GM19043 (cell line): ENCODE results near the gene UBXN11.
"Not testable (repeated sequence)": the region's sequence is repeated elsewhere in the genome, so short reads cannot be mapped to it uniquely, and the experiment has no call there.

Experiments
- ATAC-seq: cut with Tn5 transposase; IDR thresholded peaks from one replicate; pipeline ENCODE4 v1.9.1; 2021; ENCODE audit warnings: low read depth; ENCODE audit not compliant: unreplicated experiment

The UBXN11 gene

DNA sequence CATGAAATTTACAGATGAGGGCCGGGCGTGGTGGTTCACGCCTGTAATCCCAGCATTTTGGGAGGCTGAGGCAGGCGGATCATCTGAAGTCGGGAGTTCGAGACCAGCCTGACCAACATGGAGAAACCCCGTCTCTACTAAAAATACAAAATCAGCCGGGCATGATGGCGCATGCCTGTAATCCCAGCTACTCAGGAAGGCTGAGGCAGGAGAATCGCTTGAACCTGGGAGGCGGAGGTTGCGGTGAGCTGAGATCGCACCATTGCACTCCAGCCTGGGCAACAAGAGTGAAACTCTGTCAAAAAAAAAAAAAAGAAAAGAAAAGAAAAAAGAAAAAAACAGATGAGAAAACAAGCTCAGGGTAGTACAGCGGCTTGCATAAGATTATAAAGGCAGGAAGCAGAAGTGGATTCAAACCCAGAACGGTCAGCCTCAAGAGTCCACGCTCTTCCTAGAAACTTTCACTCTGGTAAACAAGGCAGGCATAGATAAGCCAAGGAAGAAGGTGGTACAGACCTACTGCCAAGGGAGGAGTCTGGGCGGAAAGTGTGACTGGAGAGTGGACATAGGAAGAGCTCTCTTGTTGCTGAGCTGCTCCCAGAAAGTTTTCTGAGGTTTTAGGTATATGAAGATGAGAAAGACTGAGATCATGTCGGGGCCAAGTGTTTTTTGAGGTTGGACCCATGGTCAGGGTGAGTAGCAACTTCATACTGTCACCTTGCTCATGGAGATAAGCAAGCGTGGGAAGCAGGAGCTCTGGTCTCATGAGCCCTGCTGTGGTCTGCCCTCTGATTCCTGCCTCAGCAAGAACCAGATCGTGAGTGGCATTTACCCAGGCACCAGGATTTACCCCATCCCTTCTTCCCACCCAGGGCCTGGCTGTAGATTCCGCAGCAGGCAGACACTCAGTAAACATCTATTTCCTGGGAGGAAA is 1.8 kb upstream of the UBXN11 start:
- ATAC-seq: not testable (repeated sequence)

DNA sequence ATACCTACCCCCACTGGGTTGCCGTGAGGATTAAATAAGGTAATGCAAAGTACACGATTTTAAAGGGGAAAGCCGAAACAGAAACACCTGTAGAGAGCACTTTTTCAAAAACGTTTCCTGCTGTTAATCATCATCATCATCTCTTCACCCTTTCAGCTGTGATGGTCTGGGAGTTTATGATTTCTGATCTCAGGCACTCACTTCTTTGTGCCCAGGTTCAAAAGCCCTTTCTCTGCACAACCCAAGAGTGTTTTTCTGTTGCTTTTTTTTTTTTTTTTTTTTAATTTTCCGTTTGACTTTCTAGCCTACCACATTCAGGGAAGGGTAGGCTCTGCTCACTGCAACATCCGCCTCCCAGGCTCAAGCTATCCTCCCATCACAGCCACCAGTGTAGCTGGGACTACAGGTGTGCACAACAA is 936 bp upstream of the UBXN11 start:
- ATAC-seq: no peak

DNA sequence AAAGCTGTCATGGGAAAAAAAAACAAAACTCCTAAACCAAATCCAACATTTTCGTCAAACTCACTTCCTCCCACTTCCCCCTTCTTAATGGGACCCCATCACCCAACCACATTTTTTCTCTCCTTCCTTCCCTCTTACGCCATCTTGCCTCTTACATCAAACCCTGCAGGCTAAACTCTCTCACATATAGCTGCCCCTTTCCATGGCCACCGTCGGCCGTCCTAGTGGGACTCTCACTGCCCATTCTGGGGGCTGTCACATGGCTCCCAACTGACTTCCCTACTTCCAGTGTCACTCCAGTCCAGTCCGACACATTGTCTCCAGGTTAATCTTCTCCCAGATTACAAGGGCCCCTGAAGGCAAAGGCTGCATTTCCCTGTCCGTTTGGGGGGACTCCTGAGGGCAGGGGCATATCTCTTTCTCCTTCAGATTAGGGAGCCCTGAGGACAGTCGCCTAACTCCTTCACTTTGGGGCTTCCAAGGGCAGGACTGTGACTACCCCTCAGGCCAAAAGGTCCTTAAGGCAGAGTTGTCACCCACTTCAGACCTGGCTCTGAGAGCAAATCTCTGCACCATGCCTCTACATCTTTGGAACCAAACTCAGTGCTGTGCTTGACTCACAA is 658 bp downstream of the UBXN11 start:
- ATAC-seq: no peak

DNA sequence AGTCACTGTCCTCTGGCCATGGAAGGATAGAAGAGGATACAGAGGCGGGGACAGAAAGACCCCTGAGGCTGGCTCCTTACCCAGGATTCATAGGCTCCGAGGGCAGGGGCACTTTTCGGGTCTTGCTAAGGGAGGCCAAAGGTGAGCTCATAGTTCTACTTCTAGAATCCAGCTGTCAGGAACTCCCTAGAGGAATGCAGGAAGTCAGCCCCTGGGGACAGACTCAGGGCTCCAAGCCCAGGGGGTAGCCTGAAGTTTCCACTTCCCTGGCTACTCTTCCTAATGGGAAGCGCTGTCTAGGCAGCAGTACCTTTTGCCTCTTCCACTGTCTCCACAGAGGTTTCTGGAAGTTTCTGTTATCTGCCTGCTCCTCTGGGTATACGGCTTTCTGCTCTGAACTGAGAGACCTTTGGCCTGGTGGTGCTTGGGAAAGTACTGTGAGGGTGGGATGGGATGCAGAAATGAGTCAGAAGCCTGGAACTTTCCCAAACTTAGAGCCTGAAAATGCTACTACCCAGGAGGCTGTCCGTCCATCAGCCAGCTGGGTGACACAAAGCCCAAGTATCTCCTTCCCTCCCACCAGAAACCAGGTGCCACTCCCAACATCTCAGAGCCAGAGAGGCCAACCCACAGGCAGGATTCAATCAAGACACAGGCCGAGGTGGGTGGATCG is 3.6 kb downstream of the UBXN11 start:
- no peak for ATAC-seq

DNA sequence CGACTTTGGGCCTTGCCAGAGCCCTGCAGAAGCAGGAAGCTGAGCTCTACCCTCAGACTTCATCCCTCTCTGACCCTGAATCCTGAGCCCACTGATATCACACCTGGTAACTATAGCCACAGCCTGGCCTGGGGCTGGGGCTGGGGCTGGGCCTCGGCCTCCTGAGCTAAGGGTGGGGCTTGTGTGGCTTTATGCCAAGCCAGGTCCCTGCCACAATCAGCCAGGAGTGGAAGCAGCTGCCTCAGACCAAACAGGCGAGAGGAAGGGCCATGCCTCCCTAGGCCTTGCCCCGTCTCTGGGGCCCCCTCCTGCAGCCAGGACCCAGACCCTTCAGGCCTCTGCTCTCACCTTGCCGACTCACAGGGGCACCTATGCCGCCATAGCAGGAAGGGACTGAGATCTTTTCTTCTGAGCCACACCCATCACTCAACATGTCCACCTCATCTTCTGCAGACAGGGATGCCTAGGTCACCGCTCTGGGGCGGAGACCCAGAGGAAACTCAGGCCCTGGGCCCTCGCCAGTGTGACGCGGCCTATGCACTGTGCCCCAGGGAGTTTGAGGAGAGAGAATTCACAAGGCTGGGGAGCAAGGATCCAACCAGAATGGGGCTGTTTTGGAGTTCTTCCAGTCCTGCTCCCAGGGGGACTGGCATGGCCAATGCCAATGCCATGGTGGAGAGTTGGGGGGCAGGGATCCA is 5.7 kb downstream of the UBXN11 start:
- ATAC-seq: no peak

DNA sequence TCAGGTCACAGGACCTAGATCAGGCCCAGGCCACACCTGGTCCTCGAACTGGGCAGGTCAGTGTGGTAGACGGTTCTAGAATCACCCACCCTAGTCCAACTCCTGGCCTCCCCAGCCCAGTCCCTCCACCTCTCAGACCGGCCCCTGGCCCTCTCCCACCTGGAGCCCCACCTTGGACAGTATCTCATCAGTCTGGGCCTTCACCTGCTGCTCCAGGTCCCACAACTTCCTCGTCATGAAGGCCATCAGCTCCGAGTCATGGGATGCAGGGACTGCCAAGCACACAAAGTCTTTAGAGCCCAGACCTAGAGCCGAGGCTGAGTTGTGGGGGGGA is 8.7 kb downstream of the UBXN11 start:
- no peak for ATAC-seq

DNA sequence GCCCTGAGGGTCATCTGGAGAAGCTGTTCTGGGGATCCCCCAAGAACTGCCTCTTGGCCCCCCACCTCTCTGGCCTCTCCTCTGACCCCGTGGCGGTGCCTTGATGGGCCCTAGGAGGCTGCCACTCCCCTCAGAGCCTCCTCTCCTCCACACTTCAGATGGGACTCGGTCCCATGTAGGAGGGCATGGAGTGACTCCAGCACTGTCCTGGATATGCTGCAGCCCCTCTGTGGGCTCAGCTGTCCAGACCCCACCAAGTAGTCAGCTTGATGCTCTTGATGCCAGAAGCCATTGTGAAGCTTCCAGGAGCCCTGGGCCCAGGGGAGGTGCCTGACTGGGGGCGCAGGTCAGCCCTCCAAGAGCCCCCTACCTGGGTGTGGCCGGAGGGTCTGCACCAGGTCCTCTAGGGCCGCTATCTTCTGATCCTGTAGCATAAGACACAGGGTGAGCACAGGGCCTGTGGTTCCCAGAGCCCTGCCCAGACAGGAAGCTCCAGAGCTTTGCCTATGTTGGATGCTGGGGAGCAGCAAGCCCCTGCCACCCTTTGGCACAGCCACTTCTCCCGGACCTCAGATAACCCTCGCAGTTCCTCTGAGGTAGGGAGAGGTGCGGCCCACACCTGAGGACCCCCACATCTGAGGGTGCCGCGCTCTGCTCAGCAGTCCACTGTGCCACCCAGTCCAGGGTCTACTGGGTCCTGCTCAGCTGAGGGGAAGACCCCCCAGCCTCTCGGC is 9.2 kb downstream of the UBXN11 start:
- no peak for ATAC-seq

DNA sequence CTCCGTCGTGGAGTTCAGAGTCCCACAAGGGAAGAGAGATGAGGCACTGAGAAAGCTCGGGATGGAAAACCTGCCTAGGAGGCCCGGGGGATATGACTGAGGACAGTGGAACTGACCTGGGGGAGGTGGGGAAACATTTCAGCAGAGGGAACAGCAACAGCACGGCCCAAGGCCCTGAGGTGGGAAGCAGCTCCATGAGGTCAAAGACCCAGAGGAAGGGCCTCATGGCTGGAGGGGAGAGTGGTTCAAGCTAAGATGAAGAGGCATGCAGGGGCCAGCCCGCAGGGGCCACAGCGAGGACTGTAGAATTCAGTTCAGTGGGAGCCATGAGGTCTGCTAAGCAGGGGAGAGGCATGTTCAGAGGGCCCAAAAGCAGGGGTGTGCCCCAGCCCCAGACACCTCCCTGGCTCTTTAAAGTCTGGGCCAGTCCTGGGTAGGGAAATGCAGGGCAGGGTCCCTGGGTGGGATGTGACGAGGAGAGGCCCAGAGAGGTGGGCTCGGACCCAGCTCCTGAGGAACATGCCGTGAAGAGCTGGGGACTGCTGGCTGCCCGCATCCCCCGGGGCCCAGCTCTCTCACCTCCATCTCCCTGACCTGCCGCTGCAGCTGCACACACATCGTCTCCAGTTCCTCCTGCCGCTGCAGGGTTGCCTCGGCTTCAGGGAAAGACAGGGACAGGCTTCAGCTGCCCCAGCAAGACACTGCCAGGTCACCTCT is 9.9 kb downstream of the UBXN11 start:
- ATAC-seq: no peak

DNA sequence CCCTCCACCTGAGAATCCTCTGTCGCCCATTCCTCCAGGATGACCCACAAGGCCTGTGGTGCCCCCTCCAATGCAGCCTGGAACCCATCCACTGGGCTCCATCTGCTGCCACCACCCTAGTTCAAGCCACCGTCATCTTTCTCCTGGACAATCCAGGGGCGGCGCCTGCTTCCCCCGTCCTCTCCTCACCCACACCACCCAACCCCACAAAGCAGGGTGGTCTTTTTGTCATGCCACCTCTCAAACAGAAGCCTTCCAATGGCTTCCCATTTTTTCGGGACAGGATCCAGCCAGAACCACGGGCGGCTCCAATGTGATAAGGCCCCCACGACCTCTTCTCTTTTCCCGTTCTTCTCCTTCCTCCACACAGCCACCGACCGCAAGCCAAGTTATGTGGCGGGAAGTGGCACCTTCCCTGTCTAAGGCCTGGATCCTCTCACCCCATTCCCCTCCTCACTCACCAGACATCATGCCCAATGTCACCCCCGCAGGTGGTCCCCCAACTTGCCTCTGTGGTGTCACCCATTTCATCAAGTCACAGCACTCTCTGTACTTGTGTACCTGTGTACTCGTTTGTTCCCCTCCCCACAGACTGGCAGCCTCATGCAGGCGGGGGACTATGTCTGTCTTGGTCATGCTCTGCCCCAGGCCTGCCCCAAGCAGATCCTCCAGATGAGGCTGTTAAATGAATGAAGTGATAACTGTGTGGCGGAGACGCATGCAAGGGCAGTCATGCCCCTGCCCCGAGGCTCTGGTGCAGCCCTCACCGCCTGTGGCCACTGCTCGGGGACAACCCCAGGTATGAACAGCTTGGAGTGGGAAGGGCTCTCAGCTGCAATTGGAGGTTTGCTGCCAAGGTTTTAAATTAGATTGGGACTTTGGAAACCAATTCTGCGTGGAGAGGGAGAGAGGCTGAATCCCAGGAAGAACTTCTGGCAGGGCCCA is 11.0 kb downstream of the UBXN11 start:
- ATAC-seq: no peak

DNA sequence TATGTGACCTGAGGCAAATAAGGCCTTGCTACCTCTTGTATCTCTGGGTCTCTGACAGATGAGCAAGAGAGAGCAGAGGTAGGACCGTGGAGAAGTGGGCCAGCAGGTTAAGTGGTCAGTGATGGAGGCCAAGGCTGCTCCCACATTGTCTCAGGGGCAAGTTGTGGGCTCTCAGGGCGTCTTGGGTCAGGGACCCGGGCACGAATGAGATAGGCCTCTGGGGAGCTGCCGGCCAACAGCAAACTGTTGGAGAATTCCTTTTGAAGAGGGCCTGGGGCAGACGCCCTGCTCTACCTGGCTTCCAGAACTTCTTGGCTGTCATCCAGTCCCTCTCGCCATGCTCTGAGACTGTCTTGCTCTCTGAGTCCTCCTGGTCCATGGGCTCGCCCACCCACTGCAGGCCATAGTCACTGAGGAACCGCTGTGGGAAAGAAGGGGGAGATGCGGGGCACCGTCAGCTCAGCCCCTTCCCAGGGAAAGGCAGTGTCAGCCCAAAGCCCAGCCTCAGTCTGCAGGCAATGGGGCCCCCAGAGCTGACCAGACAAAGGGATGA is 12.4 kb downstream of the UBXN11 start:
- no peak for ATAC-seq

DNA sequence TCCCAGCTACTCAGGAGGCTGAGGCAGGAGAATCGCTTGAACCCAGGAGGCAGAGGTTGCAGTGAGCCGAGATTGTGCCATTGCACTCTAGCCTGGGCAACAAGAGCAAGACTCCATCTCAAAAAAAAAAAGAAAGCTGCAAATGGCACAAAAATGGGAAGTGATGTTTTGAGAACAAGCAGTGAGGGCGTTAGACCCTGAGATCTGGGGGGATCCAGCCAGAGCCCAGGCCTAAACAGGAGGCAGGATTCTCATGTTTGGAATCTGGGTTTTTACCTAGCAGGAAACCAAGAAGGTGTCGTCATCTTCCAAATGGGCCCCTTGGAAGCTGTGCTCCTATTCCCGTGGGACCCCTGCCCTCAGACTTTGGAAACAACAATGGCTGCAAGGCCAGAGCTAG is 13.7 kb downstream of the UBXN11 start:
- not testable (repeated sequence) for ATAC-seq

DNA sequence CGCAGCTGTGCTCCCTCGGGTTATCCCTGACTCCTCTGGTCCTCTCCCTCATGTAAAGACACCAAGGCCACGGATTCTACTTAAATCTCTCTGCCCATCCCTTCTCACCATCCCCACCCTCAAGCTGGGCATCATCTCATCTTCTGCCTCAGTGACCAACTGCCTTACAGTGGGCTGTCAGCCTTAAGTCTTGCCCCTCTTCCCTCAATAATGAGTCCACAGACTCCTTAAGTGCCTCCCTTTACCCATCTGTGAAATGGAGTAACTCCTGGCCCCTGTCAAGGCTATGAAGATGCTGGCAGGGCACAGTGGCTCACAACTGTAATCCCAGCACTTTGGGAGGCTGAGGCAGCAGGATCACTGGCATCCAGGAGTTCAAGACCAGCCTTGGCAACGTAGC is 14.5 kb downstream of the UBXN11 start:
- no peak for ATAC-seq

DNA sequence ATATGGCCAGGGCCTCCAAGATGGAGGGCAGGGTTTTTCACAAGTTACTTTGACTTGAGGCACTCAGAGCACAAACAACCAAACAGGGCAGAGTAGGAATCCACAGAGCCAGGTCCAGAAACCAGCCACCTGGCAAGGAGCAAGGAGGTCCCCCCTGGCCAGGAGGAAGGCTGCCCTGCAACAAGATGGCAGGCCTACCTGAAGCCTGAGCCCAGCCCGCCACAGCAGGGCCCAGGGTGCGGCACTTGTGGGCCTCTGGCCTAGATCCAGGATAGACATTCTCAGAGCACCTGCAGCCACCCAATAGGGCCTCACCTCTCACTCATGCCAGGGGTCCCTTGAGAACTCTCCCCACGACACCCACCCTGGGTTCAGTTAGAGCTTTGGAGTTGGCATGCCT is 15.0 kb downstream of the UBXN11 start:
- ATAC-seq: no peak

DNA sequence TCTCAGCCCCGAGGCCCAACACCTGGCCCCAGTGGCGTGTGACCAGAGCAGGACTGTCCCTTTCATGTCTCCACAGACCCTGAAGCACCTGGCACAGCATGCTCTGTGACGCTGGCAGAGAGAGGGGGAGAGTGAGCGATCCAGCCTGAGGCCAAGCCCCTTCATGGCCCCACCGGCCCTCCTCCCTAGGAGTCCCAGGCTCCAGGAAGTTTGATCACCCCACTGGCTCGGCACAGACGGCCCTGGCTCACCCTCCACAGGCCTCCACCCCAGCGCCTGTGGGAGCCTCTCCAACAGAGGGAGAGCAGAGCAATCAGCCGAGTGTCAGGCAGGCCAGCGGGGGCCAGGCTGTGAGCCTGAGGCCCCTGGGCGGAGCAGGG is 15.6 kb downstream of the UBXN11 start:
- no peak for ATAC-seq

DNA sequence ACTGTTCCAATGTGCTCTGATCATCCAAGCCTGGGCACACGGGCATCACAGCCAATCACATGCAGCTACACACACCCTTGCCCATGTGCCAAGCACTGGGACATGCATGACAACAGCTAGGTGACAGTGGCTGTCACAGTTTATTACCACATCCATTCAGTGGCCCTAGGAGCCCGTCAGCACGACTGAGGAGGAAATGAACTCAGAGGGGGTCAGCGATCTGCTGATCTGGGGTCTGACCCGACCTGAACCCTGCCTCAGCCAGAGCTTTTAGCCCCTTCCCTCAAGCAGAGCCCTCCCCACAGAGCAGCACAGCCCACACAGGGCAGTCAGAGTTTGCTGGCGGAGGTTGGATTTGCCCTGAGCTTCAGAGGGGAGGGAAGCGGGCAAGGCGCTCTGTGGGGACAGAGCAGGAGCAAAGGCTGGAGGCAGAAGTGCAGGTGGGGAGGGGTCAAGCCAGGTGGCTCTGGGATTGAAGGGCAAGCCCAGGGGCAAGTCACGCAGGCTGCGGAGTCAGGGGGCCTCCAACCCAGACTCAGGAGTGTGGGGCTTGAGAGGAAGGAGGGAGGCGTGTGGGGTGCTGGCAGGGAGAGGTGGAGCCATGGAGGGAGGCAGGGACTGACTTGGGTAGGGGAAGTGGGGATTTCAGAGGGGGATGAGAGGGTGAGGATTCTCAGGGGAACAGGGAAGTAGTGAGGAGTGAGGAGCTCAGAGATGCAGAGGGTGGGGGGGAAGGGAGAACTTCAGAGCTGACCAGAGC is 16.1 kb downstream of the UBXN11 start:
- ATAC-seq: no peak

DNA sequence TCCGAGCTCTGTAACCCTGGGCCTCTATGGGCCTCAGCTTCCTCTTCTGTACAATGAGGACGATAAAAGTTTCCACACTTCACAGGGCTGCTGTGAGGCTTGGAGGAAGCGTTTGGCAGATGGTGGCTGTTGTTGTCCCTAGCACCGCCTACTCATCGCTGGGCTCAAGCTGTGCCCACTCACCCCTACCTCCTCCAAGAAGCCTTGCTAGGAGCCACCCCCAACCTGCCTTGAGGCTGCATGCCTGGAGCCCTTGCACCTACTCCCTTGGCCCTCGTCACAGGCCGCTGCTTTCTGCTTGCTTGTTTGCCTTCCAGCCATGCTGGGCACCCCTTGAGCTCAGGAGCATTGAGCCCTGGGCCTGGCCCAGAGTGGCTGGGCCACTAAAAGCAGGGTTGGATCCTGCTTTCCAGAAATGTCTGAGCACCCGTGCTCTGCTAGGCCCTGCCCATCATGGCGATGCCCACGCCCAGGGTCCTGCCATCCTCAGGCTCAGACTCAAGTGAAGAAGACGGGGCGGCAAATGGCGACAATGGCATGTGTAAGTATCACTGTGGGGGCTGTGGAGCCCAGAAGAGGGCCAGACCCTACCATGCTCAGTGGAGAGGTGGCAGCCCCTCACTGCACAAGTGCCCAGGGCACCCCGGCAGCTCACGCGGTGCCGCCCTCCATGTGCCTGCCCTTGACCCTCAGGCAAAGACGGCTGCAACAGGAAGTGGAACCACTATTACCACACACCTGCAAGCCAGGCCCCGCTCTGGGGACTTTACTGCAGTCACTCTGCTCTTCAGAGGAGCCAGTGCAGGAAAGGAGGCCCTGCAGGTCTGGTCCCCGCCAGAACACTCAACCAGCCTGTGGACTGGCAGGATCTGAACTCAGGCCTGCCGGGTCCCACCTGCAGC is 17.0 kb downstream of the UBXN11 start:
- no peak for ATAC-seq
